ENCODE measurements around the gene CLEC16A.

GRCh38 chr16:11151885-11152629, 207.7 kb downstream of the CLEC16A start:
- TF ChIP-seq CTCF (IDR thresholded peaks at IDR 0.05) = no peak
- TF ChIP-seq POLR2A (IDR thresholded peaks at IDR 0.05) = no peak
- TF ChIP-seq POLR2AphosphoS5 (IDR thresholded peaks at IDR 0.05) = no peak
- TF ChIP-seq EP300 (IDR thresholded peaks at IDR 0.05; ENCODE audit: low read depth) = no peak

All from transverse colon (tissue), 4 donors.